HepG2 (cell line): Measurements from ENCODE around the gene WLS.

Source experiments
- NFE2 ChIP-seq: sonication (generic); formaldehyde crosslinking; IDR thresholded peaks from 2 replicates; pipeline ENCODE4 v1.4.0; 2020; ENCODE audit warnings: missing genetic modification reagents
- SIX1 ChIP-seq: sonication (generic); formaldehyde crosslinking; IDR thresholded peaks from 2 replicates; pipeline ENCODE4 v1.4.0; 2020; ENCODE audit warnings: missing genetic modification reagents, borderline replicate concordance
- SMC3 ChIP-seq: IDR thresholded peaks from 2 replicates; pipeline ENCODE4 v1.6.1; 2011; ENCODE audit warnings: low read length, improper control_type of control experiment
- ZFP62 ChIP-seq: sonication (generic); formaldehyde crosslinking; IDR thresholded peaks from 2 replicates; pipeline ENCODE4 v1.4.0; 2020; ENCODE audit warnings: missing genetic modification reagents
- ZNF274 ChIP-seq: sonication (generic); formaldehyde crosslinking; IDR thresholded peaks from 2 replicates; pipeline ENCODE4 v1.5.1; 2020; ENCODE audit warnings: mild to moderate bottlenecking, missing genetic modification reagents
- TF ChIP-seq, protein P1 (sequence below), 2 experiments: IDR thresholded peaks; 2 replicates each; pipeline ENCODE4 v1.6.1; 2011 to 2012; ENCODE audit warnings: low read length in 2 of 2, borderline replicate concordance in 1 of 2, low read depth in 1 of 2, mild to moderate bottlenecking in 1 of 2, moderate library complexity in 1 of 2
- TF ChIP-seq, protein P2 (sequence below): sonication (generic); formaldehyde crosslinking; IDR thresholded peaks from 2 replicates; pipeline ENCODE4 v1.4.0; 2020; ENCODE audit warnings: missing genetic modification reagents
- TF ChIP-seq, protein P3 (sequence below): sonication (generic); formaldehyde crosslinking; IDR thresholded peaks from 2 replicates; pipeline ENCODE4 v1.5.0; 2020; ENCODE audit warnings: mild to moderate bottlenecking, missing genetic modification reagents, moderate library complexity
- TF ChIP-seq, protein P4 (sequence below): IDR thresholded peaks from 2 replicates; pipeline ENCODE4 v1.6.1; 2016; ENCODE audit warnings: control low read depth
- TF ChIP-seq, protein P5 (sequence below): IDR thresholded peaks from 2 replicates; pipeline ENCODE4 v1.6.1; 2012; ENCODE audit warnings: inconsistent platforms

DNA sequence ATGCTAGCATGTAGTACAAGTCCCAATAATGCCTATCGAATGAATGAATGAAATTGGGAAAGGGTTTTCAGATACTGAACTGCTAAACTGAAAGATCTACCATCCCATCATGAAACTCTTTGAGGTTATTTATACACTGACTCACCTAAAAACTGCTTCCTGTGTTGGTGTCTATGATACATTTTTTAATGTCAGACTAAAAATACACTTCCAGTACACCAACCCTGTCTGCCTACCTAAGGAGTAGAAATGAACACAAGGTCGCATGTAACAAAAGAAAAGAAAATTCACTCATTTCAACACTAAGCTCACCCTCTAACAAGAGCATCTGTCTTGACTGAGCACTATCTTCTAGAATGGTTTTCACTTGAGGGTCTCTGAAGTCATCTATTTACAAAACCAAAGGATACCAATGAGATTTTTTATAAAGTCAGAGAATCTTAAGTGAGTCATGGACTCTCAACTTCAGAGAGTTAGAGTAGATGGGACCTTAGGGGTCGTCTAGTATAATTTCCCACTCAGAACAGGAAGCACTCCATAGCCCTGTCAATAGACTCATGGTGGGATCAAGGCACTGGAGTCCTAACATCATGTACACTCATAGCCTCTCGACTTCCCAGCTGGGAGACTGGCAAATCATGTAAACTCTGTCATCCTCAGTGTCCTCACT lies 53.4 kb downstream of the WLS start:
- no peak for TF ChIP-seq ZFP62 (CRISPR knock-in tag)
- TF ChIP-seq, protein P1, sequence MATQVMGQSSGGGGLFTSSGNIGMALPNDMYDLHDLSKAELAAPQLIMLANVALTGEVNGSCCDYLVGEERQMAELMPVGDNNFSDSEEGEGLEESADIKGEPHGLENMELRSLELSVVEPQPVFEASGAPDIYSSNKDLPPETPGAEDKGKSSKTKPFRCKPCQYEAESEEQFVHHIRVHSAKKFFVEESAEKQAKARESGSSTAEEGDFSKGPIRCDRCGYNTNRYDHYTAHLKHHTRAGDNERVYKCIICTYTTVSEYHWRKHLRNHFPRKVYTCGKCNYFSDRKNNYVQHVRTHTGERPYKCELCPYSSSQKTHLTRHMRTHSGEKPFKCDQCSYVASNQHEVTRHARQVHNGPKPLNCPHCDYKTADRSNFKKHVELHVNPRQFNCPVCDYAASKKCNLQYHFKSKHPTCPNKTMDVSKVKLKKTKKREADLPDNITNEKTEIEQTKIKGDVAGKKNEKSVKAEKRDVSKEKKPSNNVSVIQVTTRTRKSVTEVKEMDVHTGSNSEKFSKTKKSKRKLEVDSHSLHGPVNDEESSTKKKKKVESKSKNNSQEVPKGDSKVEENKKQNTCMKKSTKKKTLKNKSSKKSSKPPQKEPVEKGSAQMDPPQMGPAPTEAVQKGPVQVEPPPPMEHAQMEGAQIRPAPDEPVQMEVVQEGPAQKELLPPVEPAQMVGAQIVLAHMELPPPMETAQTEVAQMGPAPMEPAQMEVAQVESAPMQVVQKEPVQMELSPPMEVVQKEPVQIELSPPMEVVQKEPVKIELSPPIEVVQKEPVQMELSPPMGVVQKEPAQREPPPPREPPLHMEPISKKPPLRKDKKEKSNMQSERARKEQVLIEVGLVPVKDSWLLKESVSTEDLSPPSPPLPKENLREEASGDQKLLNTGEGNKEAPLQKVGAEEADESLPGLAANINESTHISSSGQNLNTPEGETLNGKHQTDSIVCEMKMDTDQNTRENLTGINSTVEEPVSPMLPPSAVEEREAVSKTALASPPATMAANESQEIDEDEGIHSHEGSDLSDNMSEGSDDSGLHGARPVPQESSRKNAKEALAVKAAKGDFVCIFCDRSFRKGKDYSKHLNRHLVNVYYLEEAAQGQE (IDR thresholded peaks at IDR 0.05; ENCODE audit: borderline replicate concordance in 1 of 2, low read depth in 1 of 2, low read length in 2 of 2): no peak
- TF ChIP-seq SIX1 (CRISPR knock-in tag): no peak
- no peak for TF ChIP-seq NFE2 (CRISPR knock-in tag)
- TF ChIP-seq, protein P2, sequence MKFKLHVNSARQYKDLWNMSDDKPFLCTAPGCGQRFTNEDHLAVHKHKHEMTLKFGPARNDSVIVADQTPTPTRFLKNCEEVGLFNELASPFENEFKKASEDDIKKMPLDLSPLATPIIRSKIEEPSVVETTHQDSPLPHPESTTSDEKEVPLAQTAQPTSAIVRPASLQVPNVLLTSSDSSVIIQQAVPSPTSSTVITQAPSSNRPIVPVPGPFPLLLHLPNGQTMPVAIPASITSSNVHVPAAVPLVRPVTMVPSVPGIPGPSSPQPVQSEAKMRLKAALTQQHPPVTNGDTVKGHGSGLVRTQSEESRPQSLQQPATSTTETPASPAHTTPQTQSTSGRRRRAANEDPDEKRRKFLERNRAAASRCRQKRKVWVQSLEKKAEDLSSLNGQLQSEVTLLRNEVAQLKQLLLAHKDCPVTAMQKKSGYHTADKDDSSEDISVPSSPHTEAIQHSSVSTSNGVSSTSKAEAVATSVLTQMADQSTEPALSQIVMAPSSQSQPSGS (CRISPR knock-in tag): no peak
- TF ChIP-seq, protein P3, sequence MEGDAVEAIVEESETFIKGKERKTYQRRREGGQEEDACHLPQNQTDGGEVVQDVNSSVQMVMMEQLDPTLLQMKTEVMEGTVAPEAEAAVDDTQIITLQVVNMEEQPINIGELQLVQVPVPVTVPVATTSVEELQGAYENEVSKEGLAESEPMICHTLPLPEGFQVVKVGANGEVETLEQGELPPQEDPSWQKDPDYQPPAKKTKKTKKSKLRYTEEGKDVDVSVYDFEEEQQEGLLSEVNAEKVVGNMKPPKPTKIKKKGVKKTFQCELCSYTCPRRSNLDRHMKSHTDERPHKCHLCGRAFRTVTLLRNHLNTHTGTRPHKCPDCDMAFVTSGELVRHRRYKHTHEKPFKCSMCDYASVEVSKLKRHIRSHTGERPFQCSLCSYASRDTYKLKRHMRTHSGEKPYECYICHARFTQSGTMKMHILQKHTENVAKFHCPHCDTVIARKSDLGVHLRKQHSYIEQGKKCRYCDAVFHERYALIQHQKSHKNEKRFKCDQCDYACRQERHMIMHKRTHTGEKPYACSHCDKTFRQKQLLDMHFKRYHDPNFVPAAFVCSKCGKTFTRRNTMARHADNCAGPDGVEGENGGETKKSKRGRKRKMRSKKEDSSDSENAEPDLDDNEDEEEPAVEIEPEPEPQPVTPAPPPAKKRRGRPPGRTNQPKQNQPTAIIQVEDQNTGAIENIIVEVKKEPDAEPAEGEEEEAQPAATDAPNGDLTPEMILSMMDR: no peak
- TF ChIP-seq ZNF274 (CRISPR knock-in tag): no peak
- TF ChIP-seq SMC3: no peak
- TF ChIP-seq, protein P4, sequence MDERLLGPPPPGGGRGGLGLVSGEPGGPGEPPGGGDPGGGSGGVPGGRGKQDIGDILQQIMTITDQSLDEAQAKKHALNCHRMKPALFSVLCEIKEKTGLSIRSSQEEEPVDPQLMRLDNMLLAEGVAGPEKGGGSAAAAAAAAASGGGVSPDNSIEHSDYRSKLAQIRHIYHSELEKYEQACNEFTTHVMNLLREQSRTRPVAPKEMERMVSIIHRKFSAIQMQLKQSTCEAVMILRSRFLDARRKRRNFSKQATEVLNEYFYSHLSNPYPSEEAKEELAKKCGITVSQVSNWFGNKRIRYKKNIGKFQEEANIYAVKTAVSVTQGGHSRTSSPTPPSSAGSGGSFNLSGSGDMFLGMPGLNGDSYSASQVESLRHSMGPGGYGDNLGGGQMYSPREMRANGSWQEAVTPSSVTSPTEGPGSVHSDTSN (CRISPR knock-in tag): no peak
- TF ChIP-seq, protein P5, sequence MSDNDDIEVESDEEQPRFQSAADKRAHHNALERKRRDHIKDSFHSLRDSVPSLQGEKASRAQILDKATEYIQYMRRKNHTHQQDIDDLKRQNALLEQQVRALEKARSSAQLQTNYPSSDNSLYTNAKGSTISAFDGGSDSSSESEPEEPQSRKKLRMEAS: no peak
